Testis (tissue), 2 donors: Measurements from ENCODE around the gene DCT.

ENCODE experiments used
- POLR2A ChIP-seq: fragments of 450-650 bp; IDR thresholded peaks from one replicate; pipeline ENCODE4 v1.6.1; 2017; ENCODE audit warnings: antibody characterized with exemption, mild to moderate bottlenecking, moderate library complexity
- TF ChIP-seq, protein P1 (sequence below), 3 experiments: fragments of 450-650 bp in 2 of 3; fragments of 200-600 bp in 1 of 3; sonication (generic) in 1 of 3; IDR thresholded peaks; one replicate each; pipeline ENCODE4 v1.5.1; 2016 to 2019; ENCODE audit warnings: antibody characterized with exemption in 3 of 3, mild to moderate bottlenecking in 2 of 3, moderate library complexity in 1 of 3

DNA sequence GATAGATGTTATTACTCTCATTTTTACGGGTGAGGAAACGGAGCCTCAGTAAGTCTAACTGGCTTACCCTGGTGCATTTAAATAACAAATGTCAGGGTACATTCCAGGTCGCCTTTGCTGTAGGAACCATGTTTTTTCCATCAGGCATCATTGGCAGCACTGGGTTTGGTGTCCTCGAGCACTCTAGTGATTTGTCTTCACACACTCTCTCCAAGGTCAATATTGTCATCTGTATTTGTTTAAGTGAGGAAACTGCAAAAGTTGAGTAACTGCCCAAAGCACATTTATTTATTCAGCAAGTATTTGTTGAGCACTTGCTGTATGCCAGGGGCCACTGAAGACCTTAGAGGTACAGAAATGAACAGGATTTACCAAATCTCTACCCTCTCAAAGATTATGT is 78.6 kb downstream of the DCT start:
- TF ChIP-seq, protein P1, sequence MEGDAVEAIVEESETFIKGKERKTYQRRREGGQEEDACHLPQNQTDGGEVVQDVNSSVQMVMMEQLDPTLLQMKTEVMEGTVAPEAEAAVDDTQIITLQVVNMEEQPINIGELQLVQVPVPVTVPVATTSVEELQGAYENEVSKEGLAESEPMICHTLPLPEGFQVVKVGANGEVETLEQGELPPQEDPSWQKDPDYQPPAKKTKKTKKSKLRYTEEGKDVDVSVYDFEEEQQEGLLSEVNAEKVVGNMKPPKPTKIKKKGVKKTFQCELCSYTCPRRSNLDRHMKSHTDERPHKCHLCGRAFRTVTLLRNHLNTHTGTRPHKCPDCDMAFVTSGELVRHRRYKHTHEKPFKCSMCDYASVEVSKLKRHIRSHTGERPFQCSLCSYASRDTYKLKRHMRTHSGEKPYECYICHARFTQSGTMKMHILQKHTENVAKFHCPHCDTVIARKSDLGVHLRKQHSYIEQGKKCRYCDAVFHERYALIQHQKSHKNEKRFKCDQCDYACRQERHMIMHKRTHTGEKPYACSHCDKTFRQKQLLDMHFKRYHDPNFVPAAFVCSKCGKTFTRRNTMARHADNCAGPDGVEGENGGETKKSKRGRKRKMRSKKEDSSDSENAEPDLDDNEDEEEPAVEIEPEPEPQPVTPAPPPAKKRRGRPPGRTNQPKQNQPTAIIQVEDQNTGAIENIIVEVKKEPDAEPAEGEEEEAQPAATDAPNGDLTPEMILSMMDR (IDR thresholded peaks at IDR 0.05): no peak
- TF ChIP-seq POLR2A: no peak
